GM23338 (cell line): ENCODE data around the gene OR51A7. TPM values are rescaled to one million over a fixed set of nuclear protein-coding genes. Genes with fewer than 3 reads are reported as not detected.
"Not testable (repeated sequence)": the region's sequence is repeated elsewhere in the genome, so short reads cannot be mapped to it uniquely, and the experiment has no call there.

Experiments
- ATAC-seq: fragments of 200-7000 bp; cut with Tn5 transposase; 3 replicates; pipeline ENCODE4 v1.9.1; 2020
- DNase-seq: peaks from one replicate; pipeline ENCODE4 v3.0.0-alpha.2; 2015; ENCODE audit warnings: low spot score
- H2AFZ ChIP-seq: fragments of 200-600 bp; sonication (generic); 2 replicates; pipeline ENCODE4 v1.8.0; 2016; ENCODE audit warnings: antibody characterized with exemption, mild to moderate bottlenecking, moderate library complexity
- H3F3A ChIP-seq: fragments of 200-600 bp; sonication (generic); replicated peaks from 2 replicates; pipeline ENCODE4 v1.8.0; 2017; ENCODE audit warnings: antibody characterized with exemption, mixed run types, low read depth
- H3K27ac ChIP-seq: fragments of 200-600 bp; sonication (generic); 2 replicates; pipeline ENCODE4 v1.6.1; 2016; ENCODE audit warnings: low read depth
- H3K27me3 ChIP-seq: fragments of 200-600 bp; sonication (generic); 2 replicates; pipeline ENCODE4 v1.8.0; 2016; ENCODE audit warnings: mild to moderate bottlenecking, mixed run types, moderate library complexity; ENCODE audit not compliant: insufficient read depth
- H3K36me3 ChIP-seq: fragments of 200-600 bp; sonication (generic); 2 replicates; pipeline ENCODE4 v1.8.0; 2016; ENCODE audit warnings: mild to moderate bottlenecking; ENCODE audit not compliant: insufficient read depth
- H3K4me1 ChIP-seq: fragments of 200-600 bp; sonication (generic); 2 replicates; pipeline ENCODE4 v1.8.0; 2016; ENCODE audit warnings: mild to moderate bottlenecking, moderate library complexity; ENCODE audit not compliant: insufficient read depth
- H3K4me2 ChIP-seq: fragments of 200-600 bp; sonication (generic); 2 replicates; pipeline ENCODE4 v1.7.1; 2017; ENCODE audit warnings: mixed run types
- H3K4me3 ChIP-seq: fragments of 200-600 bp; sonication (generic); 2 replicates; pipeline ENCODE4 v1.6.1; 2016; ENCODE audit warnings: mixed run types
- H3K79me2 ChIP-seq: fragments of 200-600 bp; sonication (generic); replicated peaks from 2 replicates; pipeline ENCODE4 v1.8.0; 2017; ENCODE audit warnings: mild to moderate bottlenecking; ENCODE audit not compliant: insufficient read depth
- H3K9me2 ChIP-seq: fragments of 200-600 bp; sonication (generic); 2 replicates; pipeline ENCODE4 v1.8.0; 2017; ENCODE audit not compliant: insufficient read depth
- H4K20me1 ChIP-seq: fragments of 200-600 bp; sonication (generic); replicated peaks from 2 replicates; pipeline ENCODE4 v1.8.0; 2017; ENCODE audit warnings: mild to moderate bottlenecking; ENCODE audit not compliant: insufficient read depth
- H3K27ac Mint-ChIP-seq: 2 replicates; pipeline ENCODE4 v1.8.0; 2020; ENCODE audit warnings: inconsistent platforms, mild to moderate bottlenecking, moderate library complexity, mixed read lengths
- H3K27me3 Mint-ChIP-seq: 3 replicates; pipeline ENCODE4 v1.8.0; 2022; ENCODE audit warnings: low read depth, mild to moderate bottlenecking, moderate library complexity, mixed read lengths, inconsistent platforms; ENCODE audit not compliant: insufficient read depth, poor library complexity
- H3K36me3 Mint-ChIP-seq: 3 replicates; pipeline ENCODE4 v1.8.0; 2021; ENCODE audit warnings: low read depth, mild to moderate bottlenecking, inconsistent platforms, moderate library complexity, mixed read lengths
- H3K4me1 Mint-ChIP-seq: 3 replicates; pipeline ENCODE4 v1.8.0; 2020; ENCODE audit warnings: mild to moderate bottlenecking, inconsistent platforms, mixed read lengths
- H3K4me3 Mint-ChIP-seq: 3 replicates; pipeline ENCODE4 v1.8.0; 2021; ENCODE audit warnings: moderate library complexity, mild to moderate bottlenecking, inconsistent platforms, mixed read lengths
- H3K9me3 Mint-ChIP-seq: 3 replicates; pipeline ENCODE4 v1.8.0; 2020; ENCODE audit warnings: moderate library complexity, mild to moderate bottlenecking, inconsistent platforms, mixed read lengths
- NANOG ChIP-seq: IDR thresholded peaks from 2 replicates; pipeline ENCODE4 v1.6.1; 2016; ENCODE audit warnings: antibody characterized with exemption, borderline replicate concordance
- STAT1 ChIP-seq: IDR thresholded peaks from one replicate; pipeline ENCODE4 v1.6.1; 2016; ENCODE audit warnings: antibody characterized with exemption; ENCODE audit not compliant: unreplicated experiment
- polyA plus RNA-seq: library from polyadenylated mRNA; unstranded; fragments of >200 nt; fragmentation: Nextera tagmentation; extraction: Ambion mirVana; gene quantifications from 2 replicates; pipeline ENCODE4 v1.2.1, GENCODE V29; 2016
- total RNA-seq: library from RNA; depleted of rRNA; stranded (reverse); fragments of >200 nt; shearing (Covaris generic); gene quantifications from 2 replicates; pipeline ENCODE4 v1.2.3, GENCODE V29; 2014
- TF ChIP-seq, protein P1 (sequence below): fragments of 250-450 bp; sonication (Bioruptor Pico); IDR thresholded peaks from 2 replicates; pipeline ENCODE4 v1.5.0; 2020; ENCODE audit warnings: mild to moderate bottlenecking, moderate library complexity

Gene OR51A7
- total and polyA plus RNA-seq, 2 experiments from 2014 or later: not detected

DNA sequence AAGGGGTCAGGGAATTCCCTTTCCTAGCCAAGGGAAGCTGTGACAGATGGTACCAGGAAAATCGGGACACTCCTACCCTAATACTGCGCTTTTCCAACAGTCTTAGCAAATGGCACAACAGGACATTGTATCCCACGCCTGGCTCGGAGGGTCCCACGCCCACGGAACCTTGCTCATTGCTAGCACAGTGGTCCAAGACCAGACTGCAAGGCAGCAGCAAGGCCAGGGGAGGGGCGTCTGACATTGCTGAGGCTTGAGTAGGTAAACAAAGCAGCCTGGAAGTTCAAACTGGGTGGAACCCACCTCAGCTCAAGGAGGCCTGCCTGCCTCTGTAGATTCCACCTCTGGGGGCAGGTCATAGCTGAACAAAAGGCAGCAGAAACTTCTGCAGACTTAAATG lies 49.3 kb upstream of the OR51A7 start:
- H2AFZ ChIP-seq, H3K4me3 Mint-ChIP-seq, H3K9me3 Mint-ChIP-seq, H3K4me3 ChIP-seq, H3K27ac ChIP-seq, DNase-seq, H3K79me2 ChIP-seq, H3F3A ChIP-seq, H3K36me3 ChIP-seq, H3K4me1 Mint-ChIP-seq, H3K27me3 ChIP-seq, H3K27me3 Mint-ChIP-seq, H3K4me1 ChIP-seq, H3K36me3 Mint-ChIP-seq, H4K20me1 ChIP-seq, H3K27ac Mint-ChIP-seq, H3K4me2 ChIP-seq, H3K9me2 ChIP-seq, ATAC-seq: not testable (repeated sequence)

DNA sequence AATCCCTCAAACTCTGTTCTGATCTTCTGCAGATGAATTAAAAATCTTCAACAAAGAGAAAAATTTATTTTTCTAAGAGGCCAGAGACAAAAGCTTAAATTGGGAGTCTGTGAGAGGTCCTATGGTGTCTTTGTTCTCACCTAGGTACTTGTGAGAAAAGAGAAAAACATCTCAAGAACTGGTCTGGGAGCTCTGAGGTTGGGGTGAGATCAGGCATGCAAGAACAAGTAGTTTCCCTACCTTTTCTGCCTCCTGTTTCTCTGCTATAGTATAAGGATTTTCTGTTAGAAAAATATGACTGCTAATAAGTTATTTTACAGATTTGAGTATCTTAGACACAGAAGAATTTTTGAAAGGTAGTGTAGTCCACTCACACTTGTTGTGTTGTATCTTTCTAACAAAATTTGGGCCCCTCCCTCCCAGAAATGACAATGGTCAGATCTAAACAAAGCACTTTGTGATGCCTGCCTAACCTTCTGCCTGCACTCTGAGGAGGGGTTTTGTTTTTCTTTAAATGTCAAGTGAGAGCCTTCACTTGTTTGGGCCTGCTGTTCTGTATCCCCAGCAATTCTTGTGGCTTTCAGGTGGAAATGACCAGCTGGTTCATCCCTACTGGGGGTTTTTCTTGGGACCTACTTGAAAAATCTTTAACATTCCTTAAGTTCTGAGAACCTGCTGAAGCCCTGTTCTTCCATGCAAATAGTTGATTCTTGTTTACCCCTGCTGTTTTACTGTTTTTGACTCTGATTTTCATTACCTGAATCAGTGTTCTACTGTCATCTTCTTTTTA lies 40.9 kb upstream of the OR51A7 start:
- Histone ChIP-seq H3F3A (no peaks in the 10 kb centered on the region), H2AFZ (no peak overlapping the region), H3K79me2 (no peaks in the 10 kb centered on the region), H3K27ac (peak overlapping the region; percentile 65), H3K4me3 (no peak overlapping the region), H4K20me1 (no peaks in the 10 kb centered on the region), H3K9me2 (0 out of 2 replicates have a peak, but pooled peaks cover 5% of the 10 kb centered on the region), H3K27me3 (no peaks in the 10 kb centered on the region), H3K4me2 (peak overlapping the region; percentile 42), H3K36me3 (no peaks in the 10 kb centered on the region), H3K4me1 (peaks cover 16% of the 10 kb centered on the region)
- peaks cover 1% of the 10 kb centered on the region for H3K27me3 Mint-ChIP-seq
- peaks cover 6% of the 10 kb centered on the region for H3K9me3 Mint-ChIP-seq
- peaks cover 31% of the 10 kb centered on the region for H3K4me1 Mint-ChIP-seq
- ATAC-seq (peak; percentile 99), DNase-seq (peak; percentile 80)
- no peak overlapping the region for H3K27ac Mint-ChIP-seq
- H3K4me3 Mint-ChIP-seq: no peak overlapping the region; the same call in 2 of the 3 replicates
- 0 out of 3 replicates have a peak, but pooled peaks cover 4% of the 10 kb centered on the region for H3K36me3 Mint-ChIP-seq
- TF ChIP-seq, protein P1, sequence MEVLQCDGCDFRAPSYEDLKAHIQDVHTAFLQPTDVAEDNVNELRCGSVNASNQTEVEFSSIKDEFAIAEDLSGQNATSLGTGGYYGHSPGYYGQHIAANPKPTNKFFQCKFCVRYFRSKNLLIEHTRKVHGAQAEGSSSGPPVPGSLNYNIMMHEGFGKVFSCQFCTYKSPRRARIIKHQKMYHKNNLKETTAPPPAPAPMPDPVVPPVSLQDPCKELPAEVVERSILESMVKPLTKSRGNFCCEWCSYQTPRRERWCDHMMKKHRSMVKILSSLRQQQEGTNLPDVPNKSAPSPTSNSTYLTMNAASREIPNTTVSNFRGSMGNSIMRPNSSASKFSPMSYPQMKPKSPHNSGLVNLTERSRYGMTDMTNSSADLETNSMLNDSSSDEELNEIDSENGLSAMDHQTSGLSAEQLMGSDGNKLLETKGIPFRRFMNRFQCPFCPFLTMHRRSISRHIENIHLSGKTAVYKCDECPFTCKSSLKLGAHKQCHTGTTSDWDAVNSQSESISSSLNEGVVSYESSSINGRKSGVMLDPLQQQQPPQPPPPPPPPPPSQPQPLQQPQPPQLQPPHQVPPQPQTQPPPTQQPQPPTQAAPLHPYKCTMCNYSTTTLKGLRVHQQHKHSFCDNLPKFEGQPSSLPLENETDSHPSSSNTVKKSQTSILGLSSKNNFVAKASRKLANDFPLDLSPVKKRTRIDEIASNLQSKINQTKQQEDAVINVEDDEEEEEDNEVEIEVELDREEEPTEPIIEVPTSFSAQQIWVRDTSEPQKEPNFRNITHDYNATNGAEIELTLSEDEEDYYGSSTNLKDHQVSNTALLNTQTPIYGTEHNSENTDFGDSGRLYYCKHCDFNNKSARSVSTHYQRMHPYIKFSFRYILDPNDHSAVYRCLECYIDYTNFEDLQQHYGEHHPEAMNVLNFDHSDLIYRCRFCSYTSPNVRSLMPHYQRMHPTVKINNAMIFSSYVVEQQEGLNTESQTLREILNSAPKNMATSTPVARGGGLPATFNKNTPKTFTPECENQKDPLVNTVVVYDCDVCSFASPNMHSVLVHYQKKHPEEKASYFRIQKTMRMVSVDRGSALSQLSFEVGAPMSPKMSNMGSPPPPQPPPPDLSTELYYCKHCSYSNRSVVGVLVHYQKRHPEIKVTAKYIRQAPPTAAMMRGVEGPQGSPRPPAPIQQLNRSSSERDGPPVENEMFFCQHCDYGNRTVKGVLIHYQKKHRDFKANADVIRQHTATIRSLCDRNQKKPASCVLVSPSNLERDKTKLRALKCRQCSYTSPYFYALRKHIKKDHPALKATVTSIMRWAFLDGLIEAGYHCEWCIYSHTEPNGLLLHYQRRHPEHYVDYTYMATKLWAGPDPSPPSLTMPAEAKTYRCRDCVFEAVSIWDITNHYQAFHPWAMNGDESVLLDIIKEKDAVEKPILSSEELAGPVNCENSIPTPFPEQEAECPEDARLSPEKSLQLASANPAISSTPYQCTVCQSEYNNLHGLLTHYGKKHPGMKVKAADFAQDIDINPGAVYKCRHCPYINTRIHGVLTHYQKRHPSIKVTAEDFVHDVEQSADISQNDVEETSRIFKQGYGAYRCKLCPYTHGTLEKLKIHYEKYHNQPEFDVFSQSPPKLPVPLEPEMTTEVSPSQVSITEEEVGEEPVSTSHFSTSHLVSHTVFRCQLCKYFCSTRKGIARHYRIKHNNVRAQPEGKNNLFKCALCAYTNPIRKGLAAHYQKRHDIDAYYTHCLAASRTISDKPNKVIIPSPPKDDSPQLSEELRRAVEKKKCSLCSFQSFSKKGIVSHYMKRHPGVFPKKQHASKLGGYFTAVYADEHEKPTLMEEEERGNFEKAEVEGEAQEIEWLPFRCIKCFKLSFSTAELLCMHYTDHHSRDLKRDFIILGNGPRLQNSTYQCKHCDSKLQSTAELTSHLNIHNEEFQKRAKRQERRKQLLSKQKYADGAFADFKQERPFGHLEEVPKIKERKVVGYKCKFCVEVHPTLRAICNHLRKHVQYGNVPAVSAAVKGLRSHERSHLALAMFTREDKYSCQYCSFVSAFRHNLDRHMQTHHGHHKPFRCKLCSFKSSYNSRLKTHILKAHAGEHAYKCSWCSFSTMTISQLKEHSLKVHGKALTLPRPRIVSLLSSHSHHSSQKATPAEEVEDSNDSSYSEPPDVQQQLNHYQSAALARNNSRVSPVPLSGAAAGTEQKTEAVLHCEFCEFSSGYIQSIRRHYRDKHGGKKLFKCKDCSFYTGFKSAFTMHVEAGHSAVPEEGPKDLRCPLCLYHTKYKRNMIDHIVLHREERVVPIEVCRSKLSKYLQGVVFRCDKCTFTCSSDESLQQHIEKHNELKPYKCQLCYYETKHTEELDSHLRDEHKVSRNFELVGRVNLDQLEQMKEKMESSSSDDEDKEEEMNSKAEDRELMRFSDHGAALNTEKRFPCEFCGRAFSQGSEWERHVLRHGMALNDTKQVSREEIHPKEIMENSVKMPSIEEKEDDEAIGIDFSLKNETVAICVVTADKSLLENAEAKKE (CRISPR knock-in tag): peak; percentile 96
- TF ChIP-seq NANOG (peak; percentile 43; the same call in 1 of the 2 replicates), STAT1 (no peak)
